WI38 (cell line): ENCODE measurements around the gene UBE2J1.
"Not testable (repeated sequence)": the region's sequence is repeated elsewhere in the genome, so short reads cannot be mapped to it uniquely, and the experiment has no call there.

Experiments
- H3K4me3 ChIP-seq: 2 replicates; pipeline ENCODE4 v1.5.1; 2011; ENCODE audit warnings: low read depth, mild to moderate bottlenecking, control low read depth, low read length
- TF ChIP-seq, protein P1 (sequence below): IDR thresholded peaks from 2 replicates; pipeline ENCODE4 v1.5.1; 2012; ENCODE audit warnings: low read depth, mild to moderate bottlenecking, control low read depth, low read length

UBE2J1 gene, protein sequence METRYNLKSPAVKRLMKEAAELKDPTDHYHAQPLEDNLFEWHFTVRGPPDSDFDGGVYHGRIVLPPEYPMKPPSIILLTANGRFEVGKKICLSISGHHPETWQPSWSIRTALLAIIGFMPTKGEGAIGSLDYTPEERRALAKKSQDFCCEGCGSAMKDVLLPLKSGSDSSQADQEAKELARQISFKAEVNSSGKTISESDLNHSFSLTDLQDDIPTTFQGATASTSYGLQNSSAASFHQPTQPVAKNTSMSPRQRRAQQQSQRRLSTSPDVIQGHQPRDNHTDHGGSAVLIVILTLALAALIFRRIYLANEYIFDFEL

DNA sequence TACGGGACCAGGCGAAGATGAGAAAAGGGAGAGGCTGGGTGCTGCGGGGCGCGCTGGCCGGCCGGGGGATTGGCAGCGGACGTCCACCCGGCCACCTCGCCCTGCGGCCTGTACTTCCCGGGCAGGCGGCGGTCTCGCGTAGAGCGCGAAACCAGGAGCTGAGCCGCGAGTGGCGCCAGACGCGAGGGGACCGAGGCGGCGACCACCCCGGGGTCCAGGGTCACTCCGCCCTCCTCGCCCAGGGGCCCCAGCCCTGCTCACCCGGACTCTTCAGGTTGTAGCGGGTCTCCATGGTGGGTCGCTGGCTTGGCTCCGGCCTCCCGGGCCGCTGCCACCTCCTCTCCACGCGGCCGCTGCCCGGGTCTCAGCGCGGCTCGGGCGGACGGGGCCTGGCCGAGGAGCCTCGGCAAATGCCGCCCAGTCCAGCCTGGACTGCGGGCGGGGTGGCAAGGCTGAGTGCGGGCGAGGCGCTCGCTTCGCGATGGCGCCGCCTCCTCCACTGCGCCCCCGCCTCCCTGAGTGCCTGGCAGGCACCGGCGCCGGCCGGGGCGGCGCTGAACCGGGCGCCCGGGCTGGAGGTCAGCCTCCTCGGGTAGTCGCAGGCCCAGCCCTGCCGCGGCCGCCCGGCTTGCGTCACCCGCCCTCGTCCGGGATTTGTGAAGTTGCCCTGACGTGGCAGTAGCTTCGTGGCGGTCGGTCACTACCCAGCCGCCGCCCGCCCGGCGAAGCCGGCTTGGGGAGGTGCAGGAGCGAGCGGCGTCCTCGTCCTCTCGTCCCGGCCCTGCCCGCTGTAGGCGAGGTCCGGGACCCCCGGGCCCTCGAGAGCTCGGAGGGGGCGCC lies at the start of gene UBE2J1:
UBE2J1 (minus strand) TSS at position 445 of the 840 bp plus-strand sequence; CDS start at position 292, 153 bp downstream.
- peak within 1 kb of the TSS; percentile 66 for H3K4me3 ChIP-seq
- TF ChIP-seq, protein P1, sequence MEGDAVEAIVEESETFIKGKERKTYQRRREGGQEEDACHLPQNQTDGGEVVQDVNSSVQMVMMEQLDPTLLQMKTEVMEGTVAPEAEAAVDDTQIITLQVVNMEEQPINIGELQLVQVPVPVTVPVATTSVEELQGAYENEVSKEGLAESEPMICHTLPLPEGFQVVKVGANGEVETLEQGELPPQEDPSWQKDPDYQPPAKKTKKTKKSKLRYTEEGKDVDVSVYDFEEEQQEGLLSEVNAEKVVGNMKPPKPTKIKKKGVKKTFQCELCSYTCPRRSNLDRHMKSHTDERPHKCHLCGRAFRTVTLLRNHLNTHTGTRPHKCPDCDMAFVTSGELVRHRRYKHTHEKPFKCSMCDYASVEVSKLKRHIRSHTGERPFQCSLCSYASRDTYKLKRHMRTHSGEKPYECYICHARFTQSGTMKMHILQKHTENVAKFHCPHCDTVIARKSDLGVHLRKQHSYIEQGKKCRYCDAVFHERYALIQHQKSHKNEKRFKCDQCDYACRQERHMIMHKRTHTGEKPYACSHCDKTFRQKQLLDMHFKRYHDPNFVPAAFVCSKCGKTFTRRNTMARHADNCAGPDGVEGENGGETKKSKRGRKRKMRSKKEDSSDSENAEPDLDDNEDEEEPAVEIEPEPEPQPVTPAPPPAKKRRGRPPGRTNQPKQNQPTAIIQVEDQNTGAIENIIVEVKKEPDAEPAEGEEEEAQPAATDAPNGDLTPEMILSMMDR, result no peak

DNA sequence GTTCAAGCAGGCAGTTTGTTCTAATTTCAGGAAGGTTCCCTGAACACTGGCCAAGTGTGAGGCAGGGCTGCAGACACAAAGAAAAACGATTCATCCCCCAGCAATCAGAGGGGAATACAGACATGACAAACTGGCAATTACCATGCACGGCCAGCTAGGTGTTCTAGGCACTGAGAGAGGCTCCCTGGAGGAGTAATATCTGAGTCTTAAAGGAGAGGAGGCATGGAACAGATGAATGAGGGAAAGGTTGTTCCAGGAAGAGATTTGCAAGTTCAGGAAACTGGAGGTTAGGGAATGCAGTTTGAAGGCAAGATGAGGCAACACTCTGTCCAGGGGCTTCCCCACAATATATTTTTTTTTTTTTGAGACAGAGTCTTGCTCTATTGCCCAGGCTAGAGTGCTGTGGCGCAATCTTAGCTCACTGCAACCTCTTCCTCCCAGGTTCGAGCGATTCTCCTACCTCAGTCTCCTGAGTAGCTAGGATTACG lies 48.4 kb upstream of the UBE2J1 start:
- no peak overlapping the region for H3K4me3 ChIP-seq
- TF ChIP-seq, protein P1, result no peak

DNA sequence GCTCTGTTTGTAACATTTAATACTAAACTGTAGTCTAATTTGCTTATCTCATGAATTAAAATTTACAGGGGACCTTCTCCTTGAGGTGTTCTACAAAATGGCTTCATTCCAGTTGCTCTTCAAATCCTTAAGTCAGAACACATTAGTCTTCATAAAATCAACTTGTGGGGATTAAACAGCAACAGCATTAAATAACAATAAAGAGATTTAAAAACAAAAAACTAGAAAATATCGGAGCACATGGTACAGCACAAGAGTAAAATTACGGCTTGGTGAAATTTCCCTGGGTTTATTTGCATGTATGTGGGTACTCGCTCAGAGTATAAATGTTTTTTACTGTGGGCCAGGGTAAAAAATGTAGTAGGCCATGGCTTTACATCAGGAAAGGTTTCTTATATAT lies 47.5 kb upstream of the UBE2J1 start:
- TF ChIP-seq, protein P1, result no peak
- no peak overlapping the region for H3K4me3 ChIP-seq

DNA sequence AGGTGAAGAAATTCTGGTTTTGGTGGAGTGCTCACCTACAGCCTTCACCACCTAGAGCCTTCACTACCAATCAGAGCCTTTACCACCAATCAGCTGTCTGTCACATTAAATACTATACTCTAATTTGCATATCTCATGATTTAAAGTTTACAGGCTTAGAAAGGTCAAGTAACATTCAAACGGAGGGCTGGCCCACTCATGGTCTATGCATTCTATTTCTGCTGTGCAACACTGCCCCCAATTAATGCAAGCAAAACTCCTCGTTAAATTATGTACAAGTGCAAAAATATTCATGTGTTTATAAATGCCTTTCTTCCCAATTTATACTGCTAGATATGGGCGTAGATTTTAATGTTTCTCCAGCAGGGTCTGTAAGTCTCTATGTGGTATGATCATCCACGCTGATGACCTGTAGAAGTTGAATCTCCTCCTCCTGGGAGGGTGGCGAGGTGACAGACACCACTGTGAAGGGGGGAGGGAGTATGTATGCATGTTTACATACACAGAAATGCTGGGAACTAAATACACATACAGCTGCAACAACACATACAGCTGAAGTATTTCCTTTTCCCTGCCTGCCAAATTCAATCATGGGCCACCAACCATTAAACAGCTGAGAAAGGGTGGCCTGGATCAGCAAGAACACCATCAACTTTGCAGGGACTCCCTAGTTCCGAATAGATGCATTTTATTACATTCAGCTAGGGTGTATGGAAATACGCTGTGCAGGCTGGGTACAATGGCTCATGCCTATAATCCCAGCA lies 46.4 kb upstream of the UBE2J1 start:
- TF ChIP-seq, protein P1, result no peak
- no peak overlapping the region for H3K4me3 ChIP-seq

DNA sequence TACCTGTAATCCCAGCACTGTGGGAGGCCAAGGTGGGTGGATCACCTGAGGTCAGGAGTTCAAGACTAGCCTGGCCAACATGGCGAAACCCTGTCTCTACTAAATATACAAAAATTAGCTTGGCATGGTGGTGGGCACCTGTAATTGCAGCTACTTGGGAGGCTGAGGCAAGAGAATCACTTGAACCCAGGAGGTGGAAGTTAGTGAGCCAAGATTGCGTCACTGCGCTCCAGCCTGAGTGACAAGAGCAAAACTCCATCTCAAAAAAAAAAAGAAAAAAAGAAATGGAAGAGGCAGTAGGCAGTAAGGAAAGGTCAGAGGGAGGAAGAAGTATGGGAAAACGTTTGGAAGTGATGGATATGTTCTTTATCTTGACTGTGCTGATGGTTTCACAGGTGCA lies 45.4 kb upstream of the UBE2J1 start:
- not testable (repeated sequence) for H3K4me3 ChIP-seq

DNA sequence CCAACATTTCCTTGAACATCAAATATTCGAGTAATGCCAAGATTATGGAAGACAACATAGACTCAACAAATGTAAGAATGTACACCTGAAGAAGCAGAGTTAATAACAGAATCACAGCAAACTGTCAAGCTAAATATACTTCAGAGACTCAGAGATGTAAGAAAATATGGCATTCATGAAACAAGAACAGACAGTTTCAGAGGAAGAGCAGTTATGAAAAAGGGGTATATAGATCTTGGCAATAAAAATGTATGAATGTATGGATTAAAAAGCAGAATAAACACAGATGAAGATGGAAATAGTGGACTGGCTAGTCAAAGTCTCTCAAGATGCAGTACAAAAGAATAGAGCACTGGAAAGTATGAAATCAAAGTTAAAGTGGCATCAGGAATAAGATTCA lies 41.1 kb upstream of the UBE2J1 start:
- TF ChIP-seq, protein P1, result no peak
- H3K4me3 ChIP-seq, result no peak overlapping the region

DNA sequence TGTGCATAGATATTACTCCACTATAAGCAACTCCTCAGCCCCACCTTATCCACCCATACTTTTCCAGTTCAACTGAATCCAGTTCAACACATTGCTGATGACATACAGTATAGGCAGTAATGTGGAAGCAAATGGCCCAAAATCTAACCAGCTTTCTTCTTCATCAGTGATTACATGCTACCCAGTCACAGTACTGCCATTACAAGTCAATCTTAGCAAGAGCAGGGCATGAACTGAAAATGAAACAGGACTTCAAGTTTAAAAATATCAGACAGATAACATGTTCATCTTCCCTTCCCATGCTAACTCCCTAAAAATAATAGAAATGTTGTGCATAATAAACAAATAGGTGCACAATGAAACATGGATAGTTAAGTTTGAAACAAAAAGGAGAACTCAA lies 40.3 kb upstream of the UBE2J1 start:
- H3K4me3 ChIP-seq, result no peak overlapping the region
- TF ChIP-seq, protein P1, result no peak
